HUES48 (cell line): Measurements from ENCODE around the gene TYW5.
A peak's percentile ranks its signal among the peaks of the same experiment; 100 is the strongest.

Source experiments
- H3K27ac ChIP-seq: one replicate; pipeline ENCODE4 v1.7.0; 2013; ENCODE audit warnings: low read depth, low read length, inconsistent platforms
- H3K27me3 ChIP-seq: 2 replicates; pipeline ENCODE4 v1.6.1; 2013; ENCODE audit warnings: mild to moderate bottlenecking, low read length; ENCODE audit not compliant: control insufficient read depth, insufficient read depth
- H3K36me3 ChIP-seq: 2 replicates; pipeline ENCODE4 v1.6.1; 2013; ENCODE audit warnings: low read length; ENCODE audit not compliant: control insufficient read depth, insufficient read depth
- H3K4me1 ChIP-seq: 2 replicates; pipeline ENCODE4 v1.6.1; 2013; ENCODE audit warnings: mild to moderate bottlenecking, low read length; ENCODE audit not compliant: control insufficient read depth, insufficient read depth
- H3K4me3 ChIP-seq: 2 replicates; pipeline ENCODE4 v1.5.1; 2013; ENCODE audit warnings: mild to moderate bottlenecking, low read depth, low read length
- H3K9ac ChIP-seq: 2 replicates; pipeline ENCODE4 v1.6.1; 2013; ENCODE audit warnings: mild to moderate bottlenecking, low read depth, low read length, moderate library complexity
- H3K9me3 ChIP-seq: 2 replicates; pipeline ENCODE4 v1.6.1; 2013; ENCODE audit warnings: low read length; ENCODE audit not compliant: control insufficient read depth, insufficient read depth

The TYW5 gene

DNA sequence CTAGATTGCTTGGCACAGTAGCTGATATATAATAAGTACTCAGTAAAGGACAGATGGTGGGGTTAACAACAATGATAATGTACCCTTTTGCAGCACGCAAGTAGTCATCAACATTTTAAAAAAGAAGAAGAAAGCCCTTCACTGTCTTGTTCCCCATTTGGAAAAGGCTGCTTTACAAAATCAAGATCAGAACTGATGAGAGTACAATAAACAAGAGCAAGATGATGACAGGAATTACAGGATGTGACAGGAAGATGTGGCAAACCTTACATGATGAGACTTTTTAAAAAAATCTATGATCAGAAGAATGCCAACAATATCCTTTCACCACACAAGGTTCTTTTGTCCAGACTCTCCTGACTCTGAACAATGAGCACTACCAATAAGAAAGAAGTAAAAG lies 9.1 kb downstream of the TYW5 start:
- Histone ChIP-seq H3K36me3 (peaks cover 84% of the 10 kb centered on the region), H3K9me3 (no peaks in the 10 kb centered on the region)

DNA sequence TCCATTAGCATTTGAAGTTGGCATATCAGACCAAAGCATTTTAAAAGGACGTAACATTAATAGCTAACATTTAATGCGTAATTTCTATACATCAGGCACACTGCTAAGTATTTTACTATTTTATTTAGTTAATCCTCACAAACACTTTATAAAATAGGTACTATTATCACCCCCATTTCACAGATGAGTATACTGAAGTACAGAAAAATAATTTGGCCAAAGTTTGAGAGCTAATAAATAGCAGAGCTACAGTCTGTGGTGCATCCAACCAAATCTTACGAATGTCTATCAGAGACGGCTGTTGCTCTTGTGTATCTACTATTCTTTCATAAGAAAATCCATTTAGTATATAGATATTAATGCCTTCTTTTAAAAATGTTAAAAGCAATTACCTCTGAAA lies 11.9 kb downstream of the TYW5 start:
- no peaks in the 10 kb centered on the region for H3K4me1 ChIP-seq
- H3K27ac ChIP-seq, result no peak overlapping the region
- peaks cover 83% of the 10 kb centered on the region for H3K36me3 ChIP-seq

More for the DNA sequence above, 9.1 kb downstream of the TYW5 start:
- Histone ChIP-seq H3K4me1 (no peaks in the 10 kb centered on the region), H3K27ac (no peak overlapping the region), H3K4me3 (no peak overlapping the region), H3K9ac (no peak overlapping the region), H3K27me3 (no peaks in the 10 kb centered on the region)

DNA sequence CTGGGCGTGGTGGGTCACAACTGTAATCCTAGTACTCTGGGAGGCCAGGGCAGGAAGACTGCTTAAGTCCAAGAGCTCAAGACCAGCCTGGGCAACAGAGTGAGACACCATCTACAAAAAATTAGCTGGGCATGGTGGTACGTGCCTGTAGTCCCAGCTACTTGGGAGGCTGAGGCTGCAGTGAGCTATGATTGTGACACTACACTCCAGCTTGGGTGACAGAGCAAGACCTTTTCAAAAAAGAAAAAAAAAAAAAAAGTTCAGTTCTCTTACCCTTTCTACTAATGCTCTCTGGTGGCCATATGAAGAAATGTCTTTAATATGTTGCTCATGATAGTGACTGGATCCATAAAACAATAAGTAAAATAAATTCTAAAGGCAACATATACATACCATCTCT lies 14.9 kb downstream of the TYW5 start:
- Histone ChIP-seq H3K9ac (no peak overlapping the region), H3K36me3 (peaks cover 81% of the 10 kb centered on the region), H3K27ac (no peak overlapping the region), H3K9me3 (no peaks in the 10 kb centered on the region), H3K27me3 (no peaks in the 10 kb centered on the region), H3K4me3 (no peak overlapping the region), H3K4me1 (no peaks in the 10 kb centered on the region)

More for the DNA sequence above, 11.9 kb downstream of the TYW5 start:
- H3K27me3 ChIP-seq, result no peaks in the 10 kb centered on the region
- no peaks in the 10 kb centered on the region for H3K9me3 ChIP-seq
- H3K4me3 ChIP-seq, result no peak overlapping the region
- H3K9ac ChIP-seq, result no peak overlapping the region

DNA sequence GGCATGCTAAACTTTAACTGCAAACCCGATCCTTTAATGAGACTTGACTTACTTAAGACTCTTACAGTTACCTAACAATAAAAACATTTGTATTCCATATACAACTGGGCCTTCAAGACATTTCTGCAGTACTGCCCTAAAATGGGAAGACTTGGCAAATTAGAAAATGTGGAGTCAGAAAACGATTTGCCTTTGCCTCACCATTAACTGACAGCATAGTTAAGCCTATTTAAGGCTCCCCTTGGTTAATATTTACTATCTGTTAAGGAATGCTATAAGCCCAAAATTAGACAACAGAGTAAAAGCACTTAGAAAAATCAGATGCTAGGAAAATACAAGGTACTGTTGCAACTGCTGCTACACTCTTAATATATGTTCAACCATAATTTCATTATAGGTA lies 18.7 kb downstream of the TYW5 start:
- Histone ChIP-seq H3K9me3 (no peaks in the 10 kb centered on the region), H3K36me3 (peaks cover 90% of the 10 kb centered on the region), H3K4me3 (no peak overlapping the region), H3K27me3 (no peaks in the 10 kb centered on the region), H3K27ac (no peak overlapping the region), H3K4me1 (no peaks in the 10 kb centered on the region), H3K9ac (no peak overlapping the region)

DNA sequence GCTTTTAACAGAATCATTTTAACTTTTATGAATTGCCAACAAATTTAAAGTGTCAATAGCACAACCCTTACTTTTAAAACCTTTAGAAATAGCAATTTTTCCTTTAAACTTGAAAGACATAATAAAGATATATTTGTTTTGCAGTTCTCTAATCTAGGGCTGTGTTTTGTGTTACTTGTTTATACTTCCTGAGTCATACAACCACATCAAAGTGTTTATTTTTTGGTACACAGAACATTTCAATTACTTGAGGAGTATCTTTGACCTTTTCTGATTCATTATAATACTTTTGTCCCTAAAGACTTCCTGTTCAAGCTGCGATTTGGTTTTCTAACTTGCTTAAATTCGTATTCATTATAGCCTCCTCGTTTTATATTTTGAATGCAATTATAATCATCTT lies 21.8 kb downstream of the TYW5 start:
- H3K36me3 ChIP-seq, result peaks cover 80% of the 10 kb centered on the region
- no peaks in the 10 kb centered on the region for H3K27me3 ChIP-seq
- peaks cover 9% of the 10 kb centered on the region for H3K4me1 ChIP-seq

DNA sequence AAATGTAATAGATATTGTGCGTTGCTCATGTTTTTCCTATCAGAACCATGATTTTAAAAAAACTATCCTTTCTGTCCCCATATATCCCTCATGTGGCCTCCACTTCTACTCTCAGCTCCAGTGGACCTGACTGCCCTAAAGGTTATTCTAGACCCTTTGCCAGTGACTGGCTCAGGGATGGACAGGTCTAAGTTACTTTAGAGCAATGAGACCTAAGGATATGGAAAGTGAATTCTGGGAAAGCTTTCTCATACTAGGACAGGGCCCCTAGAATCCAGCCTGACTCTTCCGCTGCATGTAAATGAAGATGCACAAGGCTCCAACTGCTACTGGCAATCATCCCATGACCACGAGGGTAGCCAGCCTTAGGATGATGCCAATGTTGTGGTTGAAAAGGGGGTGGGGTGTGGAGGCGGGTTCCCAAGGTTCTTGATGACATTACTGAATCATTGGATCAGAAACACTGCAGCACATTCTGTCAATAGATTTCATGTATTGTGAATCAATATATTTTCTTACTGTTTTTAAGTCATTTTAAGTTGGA lies 22.9 kb downstream of the TYW5 start:
- H3K9me3 ChIP-seq, result no peaks in the 10 kb centered on the region
- no peak overlapping the region for H3K27ac ChIP-seq
- H3K9ac ChIP-seq, result no peak overlapping the region
- peaks cover 72% of the 10 kb centered on the region for H3K36me3 ChIP-seq
- H3K4me3 ChIP-seq, result no peak overlapping the region
- no peaks in the 10 kb centered on the region for H3K27me3 ChIP-seq
- H3K4me1 ChIP-seq, result peaks cover 20% of the 10 kb centered on the region

More for the DNA sequence above, 21.8 kb downstream of the TYW5 start:
- H3K4me3 ChIP-seq, result no peak overlapping the region
- no peak overlapping the region for H3K27ac ChIP-seq
- H3K9ac ChIP-seq, result no peak overlapping the region
- no peaks in the 10 kb centered on the region for H3K9me3 ChIP-seq

DNA sequence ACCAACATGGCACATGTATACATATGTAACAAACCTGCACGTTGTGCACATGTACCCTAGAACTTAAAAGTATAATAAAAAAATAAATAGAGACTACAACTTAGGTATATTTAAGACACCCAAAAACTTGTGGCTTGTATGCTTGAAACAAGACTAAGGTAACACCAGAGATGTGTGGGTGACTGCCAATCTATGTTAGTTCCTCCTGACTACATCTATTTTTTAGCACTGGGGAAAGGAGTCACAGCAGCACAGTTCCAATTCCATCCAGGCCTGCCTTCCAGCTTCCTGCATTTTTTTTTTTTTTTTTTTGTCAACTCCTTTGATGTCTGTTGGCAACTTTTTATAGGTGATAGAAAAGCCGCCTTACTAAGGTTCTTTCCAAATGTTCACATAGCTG lies 26.0 kb downstream of the TYW5 start:
- no peak overlapping the region for H3K4me3 ChIP-seq
- H3K4me1 ChIP-seq, result peaks cover 31% of the 10 kb centered on the region
- no peak overlapping the region for H3K9ac ChIP-seq
- peaks cover 66% of the 10 kb centered on the region for H3K36me3 ChIP-seq
- H3K9me3 ChIP-seq, result no peaks in the 10 kb centered on the region
- H3K27ac ChIP-seq, result no peak overlapping the region
- H3K27me3 ChIP-seq, result no peaks in the 10 kb centered on the region

DNA sequence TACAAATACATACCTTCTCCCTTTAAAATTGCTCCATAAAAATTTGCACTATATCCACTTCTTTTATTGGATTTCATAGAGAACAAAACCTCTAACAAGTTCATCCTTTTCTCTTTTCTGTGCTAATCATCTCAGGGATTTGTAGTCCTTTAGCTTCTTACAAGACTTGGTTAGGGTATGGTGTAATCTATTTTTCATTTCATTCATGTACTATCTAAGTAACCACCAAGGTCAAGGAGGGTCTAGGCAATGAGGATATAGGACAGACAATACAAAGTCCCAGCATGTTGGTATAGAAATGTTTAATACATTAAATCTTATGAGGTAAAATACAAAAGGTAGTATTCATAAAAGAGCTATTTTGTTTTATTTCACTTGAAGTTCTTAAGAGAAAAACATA lies 26.7 kb downstream of the TYW5 start:
- peak overlapping the region; percentile 77 for H3K27ac ChIP-seq
- H3K27me3 ChIP-seq, result no peaks in the 10 kb centered on the region
- H3K9me3 ChIP-seq, result no peaks in the 10 kb centered on the region
- H3K9ac ChIP-seq, result no peak overlapping the region
- peaks cover 67% of the 10 kb centered on the region for H3K36me3 ChIP-seq
- no peak overlapping the region for H3K4me3 ChIP-seq
- H3K4me1 ChIP-seq, result peaks cover 31% of the 10 kb centered on the region

DNA sequence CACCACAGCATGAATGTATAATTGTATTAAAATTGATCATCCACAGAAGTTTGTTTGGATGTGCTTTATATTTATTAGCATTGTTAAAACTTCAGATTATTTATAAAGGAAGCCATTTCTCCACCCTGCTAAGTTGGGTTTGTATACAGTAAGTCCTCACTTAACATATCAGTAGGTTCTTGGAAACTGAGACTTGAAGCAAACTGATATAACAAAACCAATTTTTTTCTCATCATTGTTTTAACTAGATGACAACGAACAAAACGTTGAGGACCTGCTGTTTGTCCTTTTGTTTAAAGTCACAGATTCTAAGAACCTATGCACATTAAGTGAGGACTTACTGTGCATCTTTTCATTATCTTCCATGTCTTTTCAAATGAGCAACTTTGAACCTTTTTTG lies 27.1 kb downstream of the TYW5 start:
- no peak overlapping the region for H3K9ac ChIP-seq
- H3K9me3 ChIP-seq, result no peaks in the 10 kb centered on the region
- peaks cover 65% of the 10 kb centered on the region for H3K36me3 ChIP-seq
- no peaks in the 10 kb centered on the region for H3K27me3 ChIP-seq
- H3K4me1 ChIP-seq, result peaks cover 31% of the 10 kb centered on the region
- peak overlapping the region; percentile 77 for H3K27ac ChIP-seq
- no peak overlapping the region for H3K4me3 ChIP-seq

DNA sequence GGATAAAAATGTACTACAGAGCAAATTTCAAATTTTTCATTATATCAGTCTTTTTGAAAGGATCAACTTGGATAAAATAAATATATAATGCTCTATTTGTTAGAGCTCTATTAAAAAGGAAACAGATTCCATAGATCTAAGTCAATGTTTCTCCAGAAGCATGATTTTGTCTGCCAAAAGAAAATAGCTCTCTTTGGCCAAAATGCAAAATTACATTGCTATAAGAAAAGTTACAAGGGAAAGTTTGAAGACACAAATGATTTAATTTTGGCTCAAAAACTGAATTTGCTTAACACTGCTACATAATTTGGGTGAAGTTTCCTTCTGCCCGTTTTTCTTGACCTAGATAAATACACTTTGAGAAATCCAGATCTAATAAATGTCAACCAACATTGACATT lies 28.5 kb downstream of the TYW5 start:
- Histone ChIP-seq H3K9ac (no peak overlapping the region), H3K9me3 (no peaks in the 10 kb centered on the region), H3K27ac (no peak overlapping the region), H3K36me3 (peaks cover 56% of the 10 kb centered on the region), H3K4me3 (no peak overlapping the region), H3K27me3 (no peaks in the 10 kb centered on the region), H3K4me1 (peaks cover 31% of the 10 kb centered on the region)

DNA sequence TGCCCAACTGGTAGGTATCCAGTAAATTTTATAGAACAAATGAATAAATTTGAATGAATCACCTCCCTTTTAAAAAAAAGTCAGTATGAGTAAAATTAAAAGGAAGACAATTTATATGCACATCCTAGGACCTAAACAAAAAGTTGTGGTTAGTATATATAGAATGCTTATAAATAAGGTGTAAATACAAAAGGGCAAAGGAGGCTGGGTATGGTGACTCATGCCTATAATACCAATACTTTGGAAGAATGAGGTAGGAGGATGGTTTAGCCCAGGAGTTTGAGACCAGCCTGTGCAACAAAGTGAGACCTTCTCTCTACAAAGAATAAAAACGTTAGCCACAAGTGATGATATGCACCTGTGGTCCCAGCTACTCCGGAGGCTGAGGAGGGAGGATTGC lies 31.4 kb downstream of the TYW5 start:
- no peaks in the 10 kb centered on the region for H3K27me3 ChIP-seq
- H3K9me3 ChIP-seq, result no peaks in the 10 kb centered on the region
- no peak overlapping the region for H3K4me3 ChIP-seq
- H3K36me3 ChIP-seq, result peaks cover 56% of the 10 kb centered on the region
- H3K9ac ChIP-seq, result no peak overlapping the region
- peaks cover 29% of the 10 kb centered on the region for H3K4me1 ChIP-seq
- H3K27ac ChIP-seq, result no peak overlapping the region

DNA sequence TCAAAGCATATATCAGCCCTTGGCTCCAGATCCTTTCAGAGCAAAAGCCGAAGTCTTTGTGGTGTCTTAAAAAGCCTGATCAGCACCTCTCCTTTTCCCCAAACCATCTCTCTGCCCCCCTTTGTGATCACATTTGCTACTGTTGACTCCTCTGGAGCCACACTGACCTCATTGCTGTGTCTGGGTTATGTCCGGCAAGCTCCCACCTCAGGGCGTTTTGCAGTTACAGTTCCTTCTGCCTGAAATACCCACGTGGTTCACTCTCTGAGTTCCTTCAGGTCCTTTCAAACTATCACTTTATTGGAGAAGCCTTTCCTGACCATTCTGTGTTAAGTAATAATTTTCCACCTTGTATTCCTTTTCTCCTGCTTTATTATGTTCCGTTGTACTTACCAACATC lies 32.4 kb downstream of the TYW5 start:
- peaks cover 67% of the 10 kb centered on the region for H3K36me3 ChIP-seq
- H3K4me3 ChIP-seq, result no peak overlapping the region
- H3K9me3 ChIP-seq, result no peaks in the 10 kb centered on the region; the same call in 1 of the 2 replicates
- no peaks in the 10 kb centered on the region for H3K27me3 ChIP-seq
- H3K4me1 ChIP-seq, result peaks cover 19% of the 10 kb centered on the region
- no peak overlapping the region for H3K27ac ChIP-seq
- H3K9ac ChIP-seq, result no peak overlapping the region
